VCaP (cell line): ENCODE results near the gene RXRB.
"Not testable (repeated sequence)": the region's sequence is repeated elsewhere in the genome, so short reads cannot be mapped to it uniquely, and the experiment has no call there.

Experiments used
- H3K27ac ChIP-seq: fragments of 450-650 bp; 2 replicates; pipeline ENCODE4 v1.5.1; 2017
- CTCF ChIP-seq: fragments of 450-650 bp; conservative IDR thresholded peaks from 2 replicates; pipeline ENCODE4 v1.5.1; 2017; ENCODE audit warnings: mild to moderate bottlenecking, moderate library complexity

The RXRB gene

GRCh38 chr6:33241968-33242367 lies 41.5 kb upstream of the RXRB start:
- no peak for TF ChIP-seq CTCF
- H3K27ac ChIP-seq = no peak overlapping the region

GRCh38 chr6:33237741-33238140 lies 37.3 kb upstream of the RXRB start:
- TF ChIP-seq CTCF = no peak
- no peak overlapping the region for H3K27ac ChIP-seq

- H3K27ac ChIP-seq = no peak overlapping the region
- no peak for TF ChIP-seq CTCF
Observed at GRCh38 chr6:33236852-33237251, 36.4 kb upstream of the RXRB start.

GRCh38 chr6:33236328-33236727 lies 35.9 kb upstream of the RXRB start:
- TF ChIP-seq CTCF = no peak

GRCh38 chr6:33235221-33235634 lies 34.8 kb upstream of the RXRB start:
- H3K27ac ChIP-seq = no peak overlapping the region
- no peak for TF ChIP-seq CTCF

More at GRCh38 chr6:33236328-33236727, 35.9 kb upstream of the RXRB start:
- no peak overlapping the region for H3K27ac ChIP-seq

- not testable (repeated sequence) for H3K27ac ChIP-seq
Observed at GRCh38 chr6:33226503-33227120, 26.1 kb upstream of the RXRB start.

- H3K27ac ChIP-seq = no peak overlapping the region
- no peak for TF ChIP-seq CTCF
Observed at GRCh38 chr6:33217681-33218080, 17.2 kb upstream of the RXRB start.

GRCh38 chr6:33217246-33217645 lies 16.8 kb upstream of the RXRB start:
- no peak for TF ChIP-seq CTCF

More at GRCh38 chr6:33217246-33217645, 16.8 kb upstream of the RXRB start:
- no peak overlapping the region for H3K27ac ChIP-seq
